ENCODE results near the gene MINAR1. TPM values are rescaled to one million over a fixed set of nuclear protein-coding genes. Genes with fewer than 3 reads are reported as not detected.

MINAR1 gene
- total RNA-seq, 4 donors from 2014 or later = 0.16 to 0.85 (median 0.20) TPM

DNA sequence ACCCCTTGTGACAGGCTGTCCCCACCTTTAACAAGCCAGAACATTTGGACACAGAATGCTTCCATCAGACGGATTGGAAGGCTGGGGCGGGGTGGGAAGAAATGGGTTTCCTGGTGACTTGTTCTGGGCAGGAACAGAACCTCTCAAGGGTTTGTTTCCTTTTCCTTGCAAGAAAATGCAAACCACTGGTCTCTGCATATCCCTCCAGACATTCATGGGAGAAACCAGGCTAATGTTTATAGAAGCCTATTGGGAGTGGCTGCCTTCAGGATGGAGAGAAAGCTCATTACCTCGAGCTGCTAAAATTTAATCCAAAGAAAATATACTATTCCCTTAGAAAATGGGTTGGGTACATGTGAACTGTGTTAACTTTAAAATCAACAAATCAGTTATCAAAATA lies 21.9 kb downstream of the MINAR1 start:
- TF ChIP-seq, protein P1, sequence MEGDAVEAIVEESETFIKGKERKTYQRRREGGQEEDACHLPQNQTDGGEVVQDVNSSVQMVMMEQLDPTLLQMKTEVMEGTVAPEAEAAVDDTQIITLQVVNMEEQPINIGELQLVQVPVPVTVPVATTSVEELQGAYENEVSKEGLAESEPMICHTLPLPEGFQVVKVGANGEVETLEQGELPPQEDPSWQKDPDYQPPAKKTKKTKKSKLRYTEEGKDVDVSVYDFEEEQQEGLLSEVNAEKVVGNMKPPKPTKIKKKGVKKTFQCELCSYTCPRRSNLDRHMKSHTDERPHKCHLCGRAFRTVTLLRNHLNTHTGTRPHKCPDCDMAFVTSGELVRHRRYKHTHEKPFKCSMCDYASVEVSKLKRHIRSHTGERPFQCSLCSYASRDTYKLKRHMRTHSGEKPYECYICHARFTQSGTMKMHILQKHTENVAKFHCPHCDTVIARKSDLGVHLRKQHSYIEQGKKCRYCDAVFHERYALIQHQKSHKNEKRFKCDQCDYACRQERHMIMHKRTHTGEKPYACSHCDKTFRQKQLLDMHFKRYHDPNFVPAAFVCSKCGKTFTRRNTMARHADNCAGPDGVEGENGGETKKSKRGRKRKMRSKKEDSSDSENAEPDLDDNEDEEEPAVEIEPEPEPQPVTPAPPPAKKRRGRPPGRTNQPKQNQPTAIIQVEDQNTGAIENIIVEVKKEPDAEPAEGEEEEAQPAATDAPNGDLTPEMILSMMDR (IDR thresholded peaks at IDR 0.05; ENCODE audit: low read depth) = no peak

DNA sequence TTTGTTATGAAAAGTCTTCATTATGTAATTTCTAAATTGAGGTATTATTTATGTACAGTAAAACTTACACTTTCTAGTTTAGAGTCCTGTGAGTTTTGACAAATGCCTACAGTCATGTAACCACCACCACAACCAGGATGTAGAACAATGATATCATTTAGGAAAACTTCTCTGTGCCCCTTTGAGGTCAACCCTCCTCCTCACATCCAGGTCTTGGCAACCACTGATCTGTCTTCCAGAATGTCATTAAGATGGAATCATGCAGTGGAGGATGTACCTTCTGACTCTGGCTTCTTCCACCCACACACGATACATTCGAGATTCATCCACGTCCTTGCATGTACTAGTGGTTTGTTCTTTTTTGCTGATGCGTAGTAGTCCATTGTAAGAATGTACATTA lies 23.2 kb downstream of the MINAR1 start:
- TF ChIP-seq, protein P1 (IDR thresholded peaks at IDR 0.05; ENCODE audit: low read depth) = no peak

DNA sequence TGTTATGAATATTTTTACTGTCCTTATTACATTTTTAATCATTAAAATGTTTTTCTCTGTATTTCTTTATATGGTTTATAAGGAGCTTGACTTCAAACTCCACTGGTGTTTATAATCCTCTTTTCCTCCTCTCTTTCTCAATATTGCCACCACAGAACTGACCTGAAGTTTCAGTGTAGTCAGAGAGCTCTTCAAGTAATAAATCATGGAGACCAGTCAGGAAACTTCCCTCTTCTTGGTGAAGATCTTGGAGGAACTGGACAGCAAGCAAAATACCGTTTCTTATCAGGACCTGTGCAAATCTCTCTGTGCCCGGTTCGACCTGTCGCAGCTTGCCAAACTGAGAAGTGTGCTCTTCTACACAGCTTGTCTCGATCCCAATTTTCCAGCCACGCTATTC lies 23.8 kb downstream of the MINAR1 start:
- TF ChIP-seq, protein P1 (IDR thresholded peaks at IDR 0.05; ENCODE audit: low read depth) = no peak

DNA sequence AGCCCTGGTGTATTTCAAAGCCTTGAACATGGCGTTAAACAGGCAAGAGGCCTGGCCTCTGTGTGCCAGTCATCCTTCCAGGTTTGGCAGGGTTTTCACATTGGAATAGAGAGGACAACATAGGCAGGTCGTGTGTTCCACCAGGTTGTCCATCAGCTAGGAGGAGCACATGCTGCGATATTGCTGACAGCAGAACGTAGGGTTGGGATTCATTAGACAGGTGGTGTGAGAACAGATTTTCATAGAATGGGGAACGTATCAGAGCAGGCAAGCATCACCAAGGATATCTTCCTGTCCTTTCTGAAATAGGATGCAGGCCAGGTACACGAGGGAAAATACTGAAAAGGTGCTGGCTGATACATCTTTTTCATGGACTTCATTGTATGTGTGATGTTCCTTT lies 26.4 kb downstream of the MINAR1 start:
- TF ChIP-seq, protein P1 (IDR thresholded peaks at IDR 0.05; ENCODE audit: low read depth) = no peak

DNA sequence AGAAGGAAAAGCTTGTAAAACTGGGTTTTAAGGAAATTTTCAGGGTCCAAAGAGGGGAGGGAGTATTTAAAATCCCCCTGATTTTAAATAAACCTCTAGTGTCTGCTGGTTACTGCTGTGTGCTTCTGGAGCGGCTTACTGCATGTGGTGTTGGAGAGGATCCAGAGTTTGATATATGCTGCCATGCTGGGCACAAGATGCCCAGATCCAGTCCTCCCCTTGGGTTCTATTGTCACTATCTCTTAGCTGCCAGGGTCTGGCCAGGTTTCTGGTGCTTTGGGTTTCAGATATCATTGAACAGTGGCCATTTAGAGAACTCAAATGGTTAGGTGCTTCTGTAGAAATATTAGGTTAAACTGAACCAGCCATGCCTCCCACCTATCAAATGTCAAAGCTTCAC lies 27.5 kb downstream of the MINAR1 start:
- TF ChIP-seq, protein P1 (IDR thresholded peaks at IDR 0.05; ENCODE audit: low read depth) = no peak

DNA sequence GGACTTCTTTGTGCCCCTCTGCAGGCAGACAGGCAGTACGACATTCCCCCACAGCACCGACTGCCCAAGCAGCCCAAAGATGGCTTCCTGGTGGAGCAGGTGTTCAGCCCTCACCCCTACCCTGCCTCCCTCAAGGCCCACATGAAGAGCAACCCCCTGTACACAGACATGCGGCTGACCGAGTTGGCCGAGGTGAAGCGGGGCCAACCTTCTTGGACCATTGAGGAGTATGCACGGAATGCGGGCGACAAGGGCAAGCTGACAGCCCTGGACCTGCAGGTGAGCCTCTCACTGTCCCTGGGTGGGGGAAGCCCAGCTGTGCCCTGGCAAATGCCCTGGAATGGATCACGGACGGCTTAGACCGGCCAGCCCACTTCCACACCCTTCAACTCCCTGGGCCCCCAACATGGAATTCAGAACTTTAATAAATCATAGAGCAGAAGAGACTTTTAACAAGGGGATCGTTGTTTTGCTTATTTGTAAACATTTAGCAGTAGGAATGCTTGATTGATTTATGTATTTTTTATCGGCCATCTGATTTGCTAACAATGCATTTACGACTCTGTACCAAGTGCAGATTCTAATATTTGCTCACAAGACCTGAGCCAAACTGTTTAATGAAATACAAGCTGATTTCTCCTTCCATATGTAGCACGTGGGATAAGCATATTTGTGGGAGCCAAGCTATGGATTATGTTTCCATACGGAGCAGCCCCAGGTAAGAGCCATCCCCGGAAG lies 31.1 kb downstream of the MINAR1 start:
- TF ChIP-seq, protein P1 (IDR thresholded peaks at IDR 0.05; ENCODE audit: low read depth) = no peak

DNA sequence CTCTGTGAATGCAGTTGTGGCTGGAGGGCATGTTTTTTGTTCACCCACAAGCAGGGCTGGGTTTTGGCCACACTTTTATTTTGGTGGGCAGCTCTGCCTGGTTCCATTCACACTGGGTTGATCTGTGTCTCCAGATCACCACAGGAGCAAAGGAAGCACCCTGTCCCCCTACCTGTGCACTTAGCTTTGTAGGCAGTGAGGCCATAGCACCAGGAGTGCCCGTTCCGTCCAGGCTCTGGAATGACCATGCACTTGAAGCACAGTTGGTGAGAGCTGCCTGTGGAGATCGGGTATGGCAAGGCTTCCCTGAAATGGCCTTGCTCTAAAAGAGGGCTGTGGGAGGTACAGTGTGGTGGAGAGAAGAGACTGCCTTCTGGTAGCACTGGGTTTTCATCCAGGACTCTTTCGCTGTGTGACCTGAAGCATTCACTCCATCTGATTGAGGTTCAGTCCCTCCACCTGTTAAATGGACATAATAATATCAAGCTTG lies 31.7 kb downstream of the MINAR1 start:
- TF ChIP-seq, protein P1 (IDR thresholded peaks at IDR 0.05; ENCODE audit: low read depth) = no peak

Measured in subcutaneous adipose tissue (tissue), 4 donors.